GM18867 (cell line): ENCODE results near the gene VPREB1.
"Not testable (repeated sequence)": the region's sequence is repeated elsewhere in the genome, so short reads cannot be mapped to it uniquely, and the experiment has no call there.

Source experiments
- ATAC-seq: cut with Tn5 transposase; IDR thresholded peaks from one replicate; pipeline ENCODE4 v1.9.1; 2021; ENCODE audit warnings: mild to moderate bottlenecking, moderate library complexity; ENCODE audit not compliant: unreplicated experiment

The VPREB1 gene

GRCh38 chr22:22213231-22213630, 31.4 kb upstream of the VPREB1 start:
- ATAC-seq = no peak

GRCh38 chr22:22214819-22215329, 29.7 kb upstream of the VPREB1 start:
- no peak for ATAC-seq

GRCh38 chr22:22215659-22216449, 28.7 kb upstream of the VPREB1 start:
- ATAC-seq = no peak

- ATAC-seq = no peak
These were observed 28.1 kb upstream of the VPREB1 start for GRCh38 chr22:22216450-22216959.

- ATAC-seq = no peak
These were observed 26.3 kb upstream of the VPREB1 start for GRCh38 chr22:22218302-22218701.

- no peak for ATAC-seq
These were observed 25.2 kb upstream of the VPREB1 start for GRCh38 chr22:22219140-22219996.

- not testable (repeated sequence) for ATAC-seq
These were observed 23.5 kb upstream of the VPREB1 start for GRCh38 chr22:22221043-22221442.

GRCh38 chr22:22226448-22227187, 18.0 kb upstream of the VPREB1 start:
- ATAC-seq = no peak

- ATAC-seq = no peak
These were observed 16.2 kb upstream of the VPREB1 start for GRCh38 chr22:22228421-22228820.

- no peak for ATAC-seq
These were observed 15.7 kb upstream of the VPREB1 start for GRCh38 chr22:22228921-22229320.

GRCh38 chr22:22229683-22230420, 14.7 kb upstream of the VPREB1 start:
- no peak for ATAC-seq

GRCh38 chr22:22230438-22230837, 14.1 kb upstream of the VPREB1 start:
- ATAC-seq = no peak

GRCh38 chr22:22233081-22233480, 11.5 kb upstream of the VPREB1 start:
- ATAC-seq = no peak

GRCh38 chr22:22235558-22235957, 9.0 kb upstream of the VPREB1 start:
- ATAC-seq = no peak

- no peak for ATAC-seq
These were observed 7.1 kb upstream of the VPREB1 start for GRCh38 chr22:22237521-22237920.

- no peak for ATAC-seq
These were observed 5.2 kb upstream of the VPREB1 start for GRCh38 chr22:22239311-22239939.

GRCh38 chr22:22241554-22241898, 3.1 kb upstream of the VPREB1 start:
- ATAC-seq = no peak

GRCh38 chr22:22242488-22242887, 2.1 kb upstream of the VPREB1 start:
- ATAC-seq = no peak

GRCh38 chr22:22243033-22243680, 1.4 kb upstream of the VPREB1 start:
- no peak for ATAC-seq
